DOHH2 (cell line): ENCODE measurements around the gene POLR2C.

Experiments
- H3F3A ChIP-seq: fragments of 200-600 bp; sonication (generic), shearing (Covaris generic); 2 replicates; pipeline ENCODE4 v1.6.0; 2016; ENCODE audit warnings: antibody characterized with exemption, mild to moderate bottlenecking; ENCODE audit not compliant: control insufficient read depth, insufficient read depth
- H3K27ac ChIP-seq: fragments of 200-600 bp; sonication (generic); 2 replicates; pipeline ENCODE4 v1.5.1; 2014; ENCODE audit warnings: low read depth, mild to moderate bottlenecking, low read length, moderate library complexity
- H3K27me3 ChIP-seq: fragments of 200-600 bp; sonication (generic); 2 replicates; pipeline ENCODE4 v1.6.1; 2014; ENCODE audit warnings: mild to moderate bottlenecking, low read length, mixed read lengths; ENCODE audit not compliant: control insufficient read depth
- H3K36me3 ChIP-seq: fragments of 200-600 bp; sonication (generic); 2 replicates; pipeline ENCODE4 v1.6.1; 2014; ENCODE audit warnings: mild to moderate bottlenecking, low read length, moderate library complexity, mixed read lengths; ENCODE audit not compliant: control insufficient read depth
- H3K4me1 ChIP-seq: fragments of 200-600 bp; sonication (generic); 2 replicates; pipeline ENCODE4 v1.6.1; 2014; ENCODE audit warnings: mild to moderate bottlenecking, low read length, mixed read lengths; ENCODE audit not compliant: control insufficient read depth
- H3K4me2 ChIP-seq: fragments of 200-600 bp; sonication (generic); 2 replicates; pipeline ENCODE4 v1.6.0; 2014; ENCODE audit warnings: mild to moderate bottlenecking, low read length, moderate library complexity
- H3K4me3 ChIP-seq: fragments of 200-600 bp; sonication (generic); 2 replicates; pipeline ENCODE4 v1.5.1; 2014; ENCODE audit warnings: mild to moderate bottlenecking, low read length, mixed read lengths
- H3K79me2 ChIP-seq: fragments of 200-600 bp; sonication (generic); 2 replicates; pipeline ENCODE4 v1.6.1; 2014; ENCODE audit warnings: mild to moderate bottlenecking, low read length, mixed read lengths; ENCODE audit not compliant: control insufficient read depth
- H3K9me2 ChIP-seq: fragments of 200-600 bp; sonication (generic); replicated peaks from 2 replicates; pipeline ENCODE4 v1.6.1; 2014; ENCODE audit warnings: mild to moderate bottlenecking, low read length, mixed read lengths; ENCODE audit not compliant: control insufficient read depth
- H3K9me3 ChIP-seq: fragments of 200-600 bp; sonication (generic); 2 replicates; pipeline ENCODE4 v1.6.1; 2014; ENCODE audit warnings: antibody characterized with exemption, low read length, mixed read lengths; ENCODE audit not compliant: control insufficient read depth, insufficient read depth
- H4K20me1 ChIP-seq: fragments of 200-600 bp; sonication (generic); 2 replicates; pipeline ENCODE4 v1.6.0; 2014; ENCODE audit warnings: low read depth, mild to moderate bottlenecking, antibody characterized with exemption, low read length, moderate library complexity; ENCODE audit not compliant: control insufficient read depth, insufficient read depth
- EZH2phosphoT487 ChIP-seq: fragments of 200-600 bp; sonication (generic); IDR thresholded peaks from 2 replicates; pipeline ENCODE4 v1.6.1; 2017; ENCODE audit warnings: borderline replicate concordance, mild to moderate bottlenecking, antibody characterized with exemption, low read length, moderate library complexity, mixed read lengths
- TF ChIP-seq, protein P1 (sequence below): fragments of 200-600 bp; sonication (generic); IDR thresholded peaks from one replicate; pipeline ENCODE4 v1.5.1; 2014; ENCODE audit warnings: antibody characterized with exemption, mild to moderate bottlenecking, low read depth, low read length; ENCODE audit not compliant: poor library complexity, severe bottlenecking

Gene POLR2C

GRCh38 chr16:57444711-57445110, 17.8 kb upstream of the POLR2C start:
- H4K20me1 ChIP-seq = no peaks in the 10 kb centered on the region
- H3K27me3 ChIP-seq = no peaks in the 10 kb centered on the region
- H3K36me3 ChIP-seq = peaks cover 34% of the 10 kb centered on the region
- no peaks in the 10 kb centered on the region for H3F3A ChIP-seq
- H3K9me2 ChIP-seq = no peaks in the 10 kb centered on the region
- H3K27ac ChIP-seq = no peak overlapping the region
- H3K4me1 ChIP-seq = peaks cover 22% of the 10 kb centered on the region
- H3K79me2 ChIP-seq = peaks cover 76% of the 10 kb centered on the region
- peaks cover 5% of the 10 kb centered on the region; the same call in 1 of the 2 replicates for H3K9me3 ChIP-seq
- TF ChIP-seq, protein P1, sequence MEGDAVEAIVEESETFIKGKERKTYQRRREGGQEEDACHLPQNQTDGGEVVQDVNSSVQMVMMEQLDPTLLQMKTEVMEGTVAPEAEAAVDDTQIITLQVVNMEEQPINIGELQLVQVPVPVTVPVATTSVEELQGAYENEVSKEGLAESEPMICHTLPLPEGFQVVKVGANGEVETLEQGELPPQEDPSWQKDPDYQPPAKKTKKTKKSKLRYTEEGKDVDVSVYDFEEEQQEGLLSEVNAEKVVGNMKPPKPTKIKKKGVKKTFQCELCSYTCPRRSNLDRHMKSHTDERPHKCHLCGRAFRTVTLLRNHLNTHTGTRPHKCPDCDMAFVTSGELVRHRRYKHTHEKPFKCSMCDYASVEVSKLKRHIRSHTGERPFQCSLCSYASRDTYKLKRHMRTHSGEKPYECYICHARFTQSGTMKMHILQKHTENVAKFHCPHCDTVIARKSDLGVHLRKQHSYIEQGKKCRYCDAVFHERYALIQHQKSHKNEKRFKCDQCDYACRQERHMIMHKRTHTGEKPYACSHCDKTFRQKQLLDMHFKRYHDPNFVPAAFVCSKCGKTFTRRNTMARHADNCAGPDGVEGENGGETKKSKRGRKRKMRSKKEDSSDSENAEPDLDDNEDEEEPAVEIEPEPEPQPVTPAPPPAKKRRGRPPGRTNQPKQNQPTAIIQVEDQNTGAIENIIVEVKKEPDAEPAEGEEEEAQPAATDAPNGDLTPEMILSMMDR = no peak
- TF ChIP-seq EZH2phosphoT487 = no peak
- no peak overlapping the region for H3K4me3 ChIP-seq
- H3K4me2 ChIP-seq = no peak overlapping the region

GRCh38 chr16:57445510-57445909, 17.0 kb upstream of the POLR2C start:
- no peaks in the 10 kb centered on the region for H3K27me3 ChIP-seq
- H3K9me3 ChIP-seq = peaks cover 3% of the 10 kb centered on the region; the same call in 1 of the 2 replicates
- H3K36me3 ChIP-seq = peaks cover 26% of the 10 kb centered on the region
- TF ChIP-seq, protein P1 = no peak
- no peak for TF ChIP-seq EZH2phosphoT487
- no peak overlapping the region for H3K4me3 ChIP-seq
- no peak overlapping the region for H3K4me2 ChIP-seq
- H3F3A ChIP-seq = no peaks in the 10 kb centered on the region
- H3K4me1 ChIP-seq = peaks cover 22% of the 10 kb centered on the region
- H4K20me1 ChIP-seq = no peaks in the 10 kb centered on the region
- H3K27ac ChIP-seq = no peak overlapping the region
- H3K9me2 ChIP-seq = no peaks in the 10 kb centered on the region
- H3K79me2 ChIP-seq = peaks cover 78% of the 10 kb centered on the region

DNA sequence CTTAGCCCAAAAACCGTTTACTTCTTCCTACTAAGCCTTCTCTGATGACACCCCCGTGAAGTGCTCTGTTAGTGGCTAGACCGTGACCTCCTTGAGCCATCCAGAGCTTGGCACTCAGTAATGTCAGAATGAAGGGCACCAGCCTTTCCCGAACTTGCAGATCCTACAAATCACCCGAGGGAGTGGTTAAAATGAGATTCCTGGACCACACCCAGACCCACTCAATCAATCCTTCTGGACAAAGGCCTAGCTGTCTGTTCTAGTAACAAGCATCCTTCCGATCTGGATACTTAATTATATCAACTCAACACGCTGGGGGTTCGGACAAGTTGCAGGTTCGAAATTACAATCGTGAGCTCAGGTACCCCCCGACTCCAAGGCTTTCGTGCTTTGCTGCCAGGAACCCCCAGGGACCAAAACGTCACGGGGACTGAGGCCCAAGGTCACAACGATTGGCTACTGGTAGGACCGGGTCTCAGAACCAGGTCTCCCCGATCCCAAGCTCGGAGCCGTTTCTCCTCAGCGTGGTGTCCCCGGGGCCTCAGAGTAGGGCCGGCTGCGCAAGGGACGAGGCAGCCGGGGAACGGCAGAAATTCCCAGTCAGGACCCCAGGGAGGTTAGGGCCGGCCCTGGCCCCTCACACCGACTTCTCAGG, 15.8 kb upstream of the POLR2C start:
- peak overlapping the region; percentile 34 for H3K27ac ChIP-seq
- H3K36me3 ChIP-seq = peaks cover 23% of the 10 kb centered on the region
- no peaks in the 10 kb centered on the region for H3K9me2 ChIP-seq
- H3F3A ChIP-seq = no peaks in the 10 kb centered on the region
- peaks cover 22% of the 10 kb centered on the region for H3K4me1 ChIP-seq
- H3K4me3 ChIP-seq = peak overlapping the region; percentile 82
- peaks cover 72% of the 10 kb centered on the region for H3K79me2 ChIP-seq
- no peak for TF ChIP-seq EZH2phosphoT487
- TF ChIP-seq, protein P1 = no peak
- no peaks in the 10 kb centered on the region for H3K9me3 ChIP-seq
- peak overlapping the region; percentile 90 for H3K4me2 ChIP-seq
- no peaks in the 10 kb centered on the region for H4K20me1 ChIP-seq
- H3K27me3 ChIP-seq = no peaks in the 10 kb centered on the region
